Fibroblast of the aortic adventitia (primary cell): ENCODE measurements around the gene KCNAB1. TPM values are rescaled to one million over a fixed set of nuclear protein-coding genes. Genes with fewer than 3 reads are reported as not detected.

Experiments
- DNase-seq: peaks from one replicate; pipeline ENCODE4 v3.0.0-alpha.2; 2010; ENCODE audit warnings: low read depth
- H3K4me3 ChIP-seq: 2 replicates; pipeline ENCODE4 v1.5.1; 2011; ENCODE audit warnings: low read depth, mild to moderate bottlenecking, control low read depth, low read length, moderate library complexity
- total RNA-seq: library from RNA; depleted of rRNA; stranded (reverse); fragments of >200 nt; gene quantifications from 2 replicates; pipeline ENCODE4 v1.2.3, GENCODE V29; 2012; ENCODE audit warnings: low replicate concordance
- TF ChIP-seq, protein P1 (sequence below): IDR thresholded peaks from 2 replicates; pipeline ENCODE4 v1.5.1; 2011; ENCODE audit warnings: mild to moderate bottlenecking, low read length, control low read depth, inconsistent platforms; ENCODE audit not compliant: insufficient read depth

Gene KCNAB1
- total RNA-seq, 1 donor, result 3.3 TPM

DNA sequence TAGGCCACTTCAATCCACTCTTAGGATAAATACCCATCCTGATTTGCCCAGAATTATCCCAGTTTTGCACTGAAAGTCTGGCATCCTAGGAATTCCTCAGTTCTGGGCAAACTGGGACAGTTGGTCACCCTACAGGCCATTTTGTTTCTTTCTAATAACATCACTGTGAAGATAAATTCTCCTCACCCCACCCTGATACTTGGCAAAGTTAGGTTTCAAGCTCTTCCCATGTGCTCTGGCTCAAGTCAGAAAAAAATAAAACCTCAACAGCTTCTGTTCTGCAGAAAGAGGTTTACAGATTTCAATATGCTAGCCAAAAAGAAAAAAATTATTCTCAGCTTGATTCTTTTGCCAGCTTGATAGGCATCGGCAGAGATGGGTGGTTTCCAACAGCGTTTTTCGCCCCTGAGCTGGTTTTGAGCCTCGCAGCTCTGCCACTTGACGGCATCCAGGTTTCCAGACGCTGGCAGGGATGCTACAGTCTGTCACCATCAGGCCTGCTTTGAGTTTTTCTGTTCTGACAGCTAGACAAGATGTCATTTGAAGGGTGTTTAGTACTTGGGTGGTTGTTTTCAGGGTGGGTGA, 263.2 kb downstream of the KCNAB1 start:
- H3K4me3 ChIP-seq, result no peak overlapping the region
- TF ChIP-seq, protein P1, sequence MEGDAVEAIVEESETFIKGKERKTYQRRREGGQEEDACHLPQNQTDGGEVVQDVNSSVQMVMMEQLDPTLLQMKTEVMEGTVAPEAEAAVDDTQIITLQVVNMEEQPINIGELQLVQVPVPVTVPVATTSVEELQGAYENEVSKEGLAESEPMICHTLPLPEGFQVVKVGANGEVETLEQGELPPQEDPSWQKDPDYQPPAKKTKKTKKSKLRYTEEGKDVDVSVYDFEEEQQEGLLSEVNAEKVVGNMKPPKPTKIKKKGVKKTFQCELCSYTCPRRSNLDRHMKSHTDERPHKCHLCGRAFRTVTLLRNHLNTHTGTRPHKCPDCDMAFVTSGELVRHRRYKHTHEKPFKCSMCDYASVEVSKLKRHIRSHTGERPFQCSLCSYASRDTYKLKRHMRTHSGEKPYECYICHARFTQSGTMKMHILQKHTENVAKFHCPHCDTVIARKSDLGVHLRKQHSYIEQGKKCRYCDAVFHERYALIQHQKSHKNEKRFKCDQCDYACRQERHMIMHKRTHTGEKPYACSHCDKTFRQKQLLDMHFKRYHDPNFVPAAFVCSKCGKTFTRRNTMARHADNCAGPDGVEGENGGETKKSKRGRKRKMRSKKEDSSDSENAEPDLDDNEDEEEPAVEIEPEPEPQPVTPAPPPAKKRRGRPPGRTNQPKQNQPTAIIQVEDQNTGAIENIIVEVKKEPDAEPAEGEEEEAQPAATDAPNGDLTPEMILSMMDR, result no peak
- peak; percentile 40 for DNase-seq

DNA sequence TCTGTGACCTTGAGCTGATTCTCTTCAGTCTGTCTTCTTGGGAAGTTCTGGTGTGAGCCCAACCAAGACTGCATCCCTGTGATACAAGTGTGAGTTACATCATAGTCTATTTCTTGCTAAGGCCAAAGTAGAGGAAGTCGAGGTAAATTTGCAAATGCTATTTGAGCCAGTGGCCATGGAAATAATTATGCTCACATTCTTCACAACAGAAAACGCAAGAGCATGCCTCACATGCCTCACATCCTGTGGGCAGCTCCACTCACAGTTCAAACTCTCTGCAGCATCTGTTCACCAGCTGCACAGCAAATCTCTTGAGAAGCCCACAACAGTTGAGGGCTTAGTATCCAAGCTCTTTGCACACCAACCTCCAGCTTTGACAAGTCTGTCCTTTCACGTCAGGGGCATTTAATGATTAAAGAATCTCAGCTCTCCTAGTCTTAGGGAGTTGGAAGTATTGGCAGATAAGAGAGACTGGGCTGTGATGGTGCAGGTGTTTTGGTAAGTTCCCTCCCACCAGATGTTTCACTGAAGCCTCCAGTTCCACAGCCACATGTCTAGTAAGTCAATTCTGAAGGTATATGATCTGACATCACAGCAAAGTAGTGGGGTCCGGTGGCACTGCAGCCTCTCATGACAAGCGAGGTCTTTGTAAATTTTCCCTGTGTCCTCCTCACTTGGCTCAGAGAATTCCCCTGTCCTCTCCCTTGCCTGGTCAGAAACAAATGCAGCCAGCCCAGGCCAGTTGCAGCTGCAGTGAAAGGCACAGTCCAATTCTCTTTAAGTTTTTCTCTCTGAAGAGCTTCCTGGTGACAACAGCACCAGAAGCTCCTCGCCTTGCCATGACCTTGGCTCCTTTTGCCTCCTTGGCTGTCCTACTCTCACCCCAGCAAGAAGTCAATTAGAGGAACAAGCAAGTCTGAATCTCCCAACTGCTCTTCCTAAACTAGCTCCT, 268.4 kb downstream of the KCNAB1 start:
- H3K4me3 ChIP-seq, result no peak overlapping the region
- TF ChIP-seq, protein P1, result no peak
- DNase-seq, result peak; percentile 83

DNA sequence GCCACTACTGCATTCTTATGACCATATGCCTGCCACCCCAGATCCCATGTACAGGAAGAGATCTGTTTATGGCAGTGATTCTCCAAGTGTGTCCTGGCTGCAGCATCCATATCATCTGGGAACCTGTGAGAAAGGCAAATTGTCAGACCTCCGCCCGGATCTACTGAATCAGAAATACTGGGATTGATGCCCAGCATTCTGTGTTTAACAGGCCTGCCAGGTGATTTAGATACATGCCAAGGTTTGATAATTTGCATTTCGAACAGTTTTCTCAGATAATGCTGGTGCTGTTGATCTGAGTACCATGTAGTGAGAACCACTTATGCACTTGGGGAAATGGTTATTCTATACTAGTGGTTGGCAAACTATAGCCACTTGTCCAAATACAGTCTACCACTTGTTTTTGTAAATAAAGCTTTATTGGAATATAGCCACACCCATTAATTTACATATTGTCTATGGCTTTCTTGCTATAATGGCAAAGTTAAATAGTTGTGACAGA, 269.1 kb downstream of the KCNAB1 start:
- DNase-seq, result no peak
- TF ChIP-seq, protein P1, result no peak

GRCh38 chr3:156390846-156391245, 270.5 kb downstream of the KCNAB1 start:
- TF ChIP-seq, protein P1, result no peak
- H3K4me3 ChIP-seq, result no peak overlapping the region
- DNase-seq, result no peak

More for the DNA sequence above, 269.1 kb downstream of the KCNAB1 start:
- H3K4me3 ChIP-seq, result no peak overlapping the region

DNA sequence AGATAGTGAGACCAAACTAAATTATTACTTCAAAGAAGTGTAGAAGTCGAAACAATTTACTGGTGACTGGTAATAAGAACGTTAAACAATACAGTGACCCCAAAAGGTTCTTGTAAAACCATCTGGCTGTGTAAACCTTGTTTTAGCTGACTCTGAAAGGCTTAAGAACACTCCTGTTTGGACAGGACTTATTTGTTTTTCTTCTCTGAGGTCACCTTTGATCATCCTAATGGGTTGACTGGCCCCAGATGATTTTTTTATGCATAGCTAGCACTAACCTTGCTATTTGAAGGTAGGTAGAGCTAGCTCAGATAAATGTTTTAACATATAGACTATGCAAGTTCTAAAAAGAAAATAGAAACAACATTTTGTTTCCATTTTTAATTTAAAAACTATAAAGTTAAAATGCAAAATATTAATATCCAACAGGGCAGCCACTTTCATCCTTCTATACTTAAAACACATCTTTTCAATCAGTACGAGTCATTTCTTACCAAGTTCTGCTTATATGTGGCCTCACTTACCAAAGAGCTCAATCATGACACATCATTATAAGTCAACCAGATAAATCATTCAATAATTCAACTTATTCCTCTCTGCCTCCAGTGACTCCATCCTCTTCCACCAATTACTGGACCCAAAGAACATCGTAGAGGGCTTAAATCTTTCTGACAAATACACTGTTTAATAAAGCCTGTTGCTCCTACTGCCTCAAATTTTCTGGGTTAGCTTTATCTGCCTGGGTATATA, 275.8 kb downstream of the KCNAB1 start:
- no peak overlapping the region for H3K4me3 ChIP-seq
- TF ChIP-seq, protein P1, result no peak
- no peak for DNase-seq

DNA sequence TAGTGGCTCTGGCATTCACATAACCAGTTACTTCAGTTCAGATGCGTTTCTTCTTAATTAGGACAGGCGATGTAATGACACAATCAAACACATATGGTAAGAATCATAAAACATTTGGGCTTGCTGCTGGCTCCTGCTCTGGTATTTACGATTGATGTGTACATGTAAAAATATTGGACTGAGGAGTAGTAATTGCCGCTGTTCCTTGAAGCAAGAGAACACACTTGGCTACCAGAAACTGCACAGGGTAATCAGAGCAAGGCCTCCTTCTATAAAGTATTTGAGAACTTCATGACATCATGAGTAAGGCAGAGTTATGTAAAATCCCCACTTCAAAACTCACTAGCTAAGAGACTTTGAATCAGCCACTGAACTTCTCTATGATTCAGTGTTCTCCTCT, 276.5 kb downstream of the KCNAB1 start:
- TF ChIP-seq, protein P1, result no peak
- DNase-seq, result peak; percentile 15

More for the DNA sequence above, 276.5 kb downstream of the KCNAB1 start:
- H3K4me3 ChIP-seq, result no peak overlapping the region
